Hematopoietic multipotent progenitor cell treated with erythropoietin and hydrocortisone succinate and interleukin-3 and kit ligand, for 4 days (in vitro differentiated cells): ENCODE results near the gene PCYT2.

ENCODE experiments used
- DNase-seq: peaks from one replicate; pipeline ENCODE4 v3.0.0-alpha.2; 2015

PCYT2 gene

GRCh38 chr17:81942167-81942553 is 31.0 kb upstream of the PCYT2 start:
- DNase-seq, result no peak

DNA sequence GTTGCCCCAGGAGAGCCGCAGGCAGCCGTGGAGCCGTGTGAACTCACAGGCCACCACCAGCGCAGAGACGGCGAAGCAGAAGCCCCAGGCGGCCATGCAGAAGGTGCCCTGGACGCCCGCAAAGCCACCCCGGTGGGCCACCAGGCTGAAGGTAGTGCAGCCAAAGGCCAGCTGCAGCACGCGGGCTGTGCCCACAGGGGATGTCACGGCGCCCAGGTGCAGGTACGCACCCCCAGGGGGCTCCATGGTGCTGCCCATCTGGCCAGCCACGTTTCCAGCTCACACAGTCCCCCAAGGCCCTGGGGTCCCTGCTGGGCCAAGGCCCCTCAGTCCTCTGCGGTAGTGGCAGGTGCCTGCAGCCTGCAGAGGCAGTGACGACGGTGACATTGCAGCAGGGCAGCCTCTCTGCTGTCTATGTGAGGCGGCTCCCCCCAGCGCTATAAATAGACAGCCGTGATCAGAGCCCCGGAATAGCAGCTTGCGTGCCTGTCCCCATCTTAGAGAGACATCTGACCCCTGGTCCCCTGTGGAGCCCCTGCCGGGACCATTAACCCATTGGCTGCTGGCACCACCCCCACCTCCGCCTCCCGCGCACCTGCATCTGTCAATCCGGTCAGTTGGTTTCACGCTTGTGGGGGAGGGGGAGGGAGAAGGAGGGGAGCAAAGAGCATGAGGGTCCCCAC is 30.4 kb upstream of the PCYT2 start:
- DNase-seq, result peak; percentile 40

DNA sequence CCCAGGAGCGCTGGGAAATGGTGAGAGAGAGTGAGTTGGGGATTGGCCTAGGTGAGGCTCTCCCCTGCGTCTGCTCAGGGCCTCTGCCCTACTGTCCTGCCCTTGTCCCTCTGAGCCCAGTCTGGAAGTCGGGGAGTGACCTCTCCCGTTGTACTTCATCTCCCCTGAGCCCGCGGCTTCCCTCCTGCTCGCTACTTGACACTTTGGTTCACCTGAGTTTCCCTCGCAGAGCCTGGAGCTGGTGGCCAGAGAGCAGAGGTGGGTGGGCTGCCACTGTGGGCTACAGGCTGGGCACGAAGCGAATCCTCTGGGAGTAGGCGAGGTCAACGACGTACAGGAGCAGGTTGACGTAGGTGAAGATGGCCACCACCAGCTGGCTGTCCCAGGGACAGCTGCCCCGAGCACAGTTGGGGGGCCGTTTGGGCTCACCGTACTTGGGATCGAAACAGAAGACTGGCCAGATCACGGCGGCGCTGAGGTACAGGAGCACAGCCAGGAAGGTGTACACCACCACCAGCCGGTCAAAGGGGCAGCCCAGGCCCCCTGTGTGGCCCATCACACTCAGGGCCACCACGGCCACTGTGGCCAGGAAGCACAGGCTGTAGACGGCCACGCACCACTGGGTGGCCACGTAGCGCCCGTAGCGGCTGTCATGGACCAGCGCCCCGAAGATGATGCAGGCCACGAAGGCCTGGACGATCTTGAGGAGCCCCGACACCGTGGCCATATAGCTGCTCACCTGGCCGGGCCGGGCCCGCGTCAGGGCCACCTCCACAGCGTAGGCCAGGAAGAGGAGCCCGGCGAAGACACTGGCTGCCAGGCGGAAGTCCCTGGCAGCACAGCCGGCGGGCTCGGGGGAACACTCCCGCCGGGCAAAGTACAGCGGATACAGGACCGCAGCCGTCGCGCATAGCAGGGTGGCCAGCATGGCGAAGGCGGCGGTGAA is 29.6 kb upstream of the PCYT2 start:
- DNase-seq, result no peak

- no peak for DNase-seq
Measured at GRCh38 chr17:81939881-81940385, 28.7 kb upstream of the PCYT2 start.

GRCh38 chr17:81939218-81939617 is 28.0 kb upstream of the PCYT2 start:
- DNase-seq, result no peak

DNA sequence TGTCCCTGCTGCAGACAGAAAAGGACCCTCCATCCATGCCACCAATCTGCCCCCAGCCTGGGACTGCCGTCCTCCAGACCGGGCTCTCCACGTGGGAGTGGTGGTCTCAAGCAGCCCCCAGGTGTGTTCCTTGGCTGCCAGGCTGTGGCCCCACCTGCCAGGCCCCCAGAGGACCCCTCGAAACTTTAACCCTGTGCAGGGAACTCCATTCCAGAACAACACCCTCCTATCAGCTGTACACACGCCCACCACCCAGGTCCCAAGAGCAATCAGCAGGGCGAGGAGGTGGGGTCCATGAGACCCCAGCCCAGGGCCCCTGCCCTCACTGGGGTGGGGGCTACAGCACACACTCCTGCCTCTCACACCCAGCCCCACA is 24.5 kb upstream of the PCYT2 start:
- no peak for DNase-seq

GRCh38 chr17:81934850-81935708 is 23.9 kb upstream of the PCYT2 start:
- DNase-seq, result no peak

DNA sequence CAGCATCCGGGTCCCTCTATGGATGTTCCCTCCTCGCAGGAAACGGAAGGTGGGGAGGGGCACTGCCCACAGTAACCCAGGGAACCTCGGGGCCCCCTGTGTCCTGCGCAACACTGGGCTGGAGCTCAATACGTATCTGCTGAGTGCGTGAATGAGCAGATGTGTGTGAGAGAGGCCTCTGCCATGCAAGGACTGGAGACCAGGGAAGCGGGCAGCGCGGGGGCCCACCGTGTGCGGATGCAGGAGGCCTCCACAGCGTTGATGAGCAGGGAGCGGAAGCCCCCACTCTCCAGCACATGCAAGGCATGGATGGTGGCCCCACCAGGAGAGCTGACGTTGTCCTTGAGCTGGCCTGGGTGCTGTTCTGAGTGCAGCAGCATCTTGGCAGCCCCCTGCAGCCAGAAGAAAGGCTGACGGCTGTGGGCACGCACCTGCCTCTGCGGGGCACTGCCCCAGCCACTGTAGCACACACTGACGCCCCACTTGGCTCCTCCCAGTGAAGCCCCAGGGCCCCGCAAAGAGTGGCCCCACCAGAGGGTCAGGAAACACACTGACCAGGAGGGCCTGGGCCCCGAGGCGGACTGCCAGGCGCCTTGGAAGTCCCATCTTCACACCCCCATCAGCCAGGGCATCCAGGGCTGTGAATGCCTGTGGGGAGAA is 23.0 kb upstream of the PCYT2 start:
- no peak for DNase-seq

GRCh38 chr17:81933178-81933699 is 22.0 kb upstream of the PCYT2 start:
- DNase-seq, result no peak

GRCh38 chr17:81932333-81932983 is 21.3 kb upstream of the PCYT2 start:
- DNase-seq, result peak; percentile 73

DNA sequence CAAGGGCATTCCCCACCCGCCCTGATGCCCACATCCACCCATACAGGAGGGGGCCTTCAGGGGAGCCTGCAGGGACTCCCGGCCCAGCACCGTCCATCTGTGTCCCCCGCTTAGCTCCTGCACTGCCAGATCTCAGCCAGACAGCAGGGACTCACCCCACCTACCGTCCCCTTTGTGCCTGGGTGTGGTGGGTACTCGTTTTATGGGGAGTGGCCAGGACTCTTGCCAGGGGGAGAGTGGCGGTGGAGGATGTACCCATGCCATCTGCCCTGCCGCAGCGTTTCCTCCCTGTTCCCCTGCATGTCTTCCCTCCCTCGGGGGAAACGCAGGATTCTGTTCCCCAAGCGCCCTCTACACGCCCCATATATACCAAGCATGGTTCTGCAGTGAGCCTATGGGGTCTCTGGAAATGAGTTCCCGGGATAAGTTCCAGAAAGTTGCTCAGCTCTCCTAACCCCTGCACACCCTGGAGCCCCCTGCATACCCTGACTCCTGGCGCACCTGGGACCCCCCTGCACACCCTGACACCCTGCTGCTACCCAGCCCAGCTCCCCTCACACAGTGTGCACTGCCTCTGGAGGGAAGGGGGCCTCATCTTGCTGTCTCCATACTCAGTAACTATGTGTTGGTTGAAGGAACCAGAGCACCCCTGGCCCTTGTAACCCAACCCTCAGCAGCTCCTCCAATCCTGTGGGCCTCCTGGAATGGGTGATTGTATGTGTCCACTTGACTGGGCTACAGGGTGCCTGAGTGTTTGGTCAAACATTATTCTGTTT is 20.5 kb upstream of the PCYT2 start:
- peak; percentile 68 for DNase-seq

DNA sequence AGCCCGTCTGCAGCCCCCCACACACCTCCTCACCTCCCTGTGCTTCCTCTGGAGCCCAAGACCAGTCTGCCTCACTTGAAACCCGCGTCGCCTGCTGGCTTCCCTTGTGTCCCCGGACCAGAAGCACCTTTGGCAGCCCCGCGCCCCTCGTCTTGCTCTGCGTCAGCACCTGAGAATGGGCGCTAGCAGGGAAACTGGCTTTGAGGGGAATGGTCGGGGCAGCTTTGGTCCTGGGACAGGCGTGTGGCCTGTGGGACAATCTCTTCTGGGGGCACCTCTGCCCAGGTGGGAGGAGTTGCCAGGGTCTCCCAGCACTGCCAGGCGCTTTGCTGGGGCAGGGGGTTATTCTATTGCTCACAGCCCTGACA is 20.0 kb upstream of the PCYT2 start:
- DNase-seq, result no peak

DNA sequence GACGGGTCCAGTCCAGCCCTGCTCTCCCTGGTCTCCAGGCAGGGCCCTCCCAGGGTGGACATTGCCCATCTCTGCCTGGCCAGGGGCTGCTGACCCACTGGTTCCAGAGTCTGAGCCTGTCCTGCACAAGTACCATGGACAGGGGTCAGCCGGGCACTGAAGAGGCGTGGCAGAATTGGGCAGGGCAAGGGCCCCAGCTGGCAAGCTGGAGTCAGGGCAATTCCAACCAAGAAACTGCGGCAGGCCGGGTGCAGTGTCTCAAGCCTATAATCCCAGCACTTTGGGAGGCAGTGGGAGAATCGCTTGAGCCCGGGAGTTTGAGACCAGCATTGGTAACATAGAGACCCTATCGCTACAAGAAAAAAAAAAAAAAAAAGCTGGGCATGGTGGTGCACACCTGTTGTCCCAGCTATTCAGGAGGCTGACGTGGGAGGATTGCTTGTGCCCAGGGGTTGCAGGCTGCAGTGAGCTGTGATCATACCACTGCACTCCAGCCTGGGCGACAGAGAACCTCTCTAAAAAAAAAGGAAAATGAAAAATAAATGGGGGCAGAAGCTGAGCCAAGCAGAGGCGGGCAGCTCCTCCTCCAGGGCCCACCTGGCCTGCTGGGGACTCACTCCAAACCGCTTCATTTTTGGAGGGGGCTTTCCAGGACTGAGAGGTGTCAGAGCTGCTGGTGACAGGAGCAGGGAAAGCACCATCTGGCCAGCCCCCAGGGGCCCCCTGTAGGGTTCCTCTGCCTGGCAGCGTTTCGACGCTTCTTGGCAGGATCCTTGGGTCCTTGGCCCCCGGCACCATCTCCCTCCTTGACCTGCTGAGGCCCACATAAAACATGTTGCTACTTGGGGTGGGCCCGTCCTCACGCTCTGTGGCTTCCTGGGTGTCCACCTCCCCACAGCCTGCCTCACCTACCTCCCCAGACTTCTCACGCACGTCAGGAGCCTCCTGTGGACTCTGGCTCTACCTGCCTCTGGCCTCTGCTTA is 19.2 kb upstream of the PCYT2 start:
- DNase-seq, result no peak

DNA sequence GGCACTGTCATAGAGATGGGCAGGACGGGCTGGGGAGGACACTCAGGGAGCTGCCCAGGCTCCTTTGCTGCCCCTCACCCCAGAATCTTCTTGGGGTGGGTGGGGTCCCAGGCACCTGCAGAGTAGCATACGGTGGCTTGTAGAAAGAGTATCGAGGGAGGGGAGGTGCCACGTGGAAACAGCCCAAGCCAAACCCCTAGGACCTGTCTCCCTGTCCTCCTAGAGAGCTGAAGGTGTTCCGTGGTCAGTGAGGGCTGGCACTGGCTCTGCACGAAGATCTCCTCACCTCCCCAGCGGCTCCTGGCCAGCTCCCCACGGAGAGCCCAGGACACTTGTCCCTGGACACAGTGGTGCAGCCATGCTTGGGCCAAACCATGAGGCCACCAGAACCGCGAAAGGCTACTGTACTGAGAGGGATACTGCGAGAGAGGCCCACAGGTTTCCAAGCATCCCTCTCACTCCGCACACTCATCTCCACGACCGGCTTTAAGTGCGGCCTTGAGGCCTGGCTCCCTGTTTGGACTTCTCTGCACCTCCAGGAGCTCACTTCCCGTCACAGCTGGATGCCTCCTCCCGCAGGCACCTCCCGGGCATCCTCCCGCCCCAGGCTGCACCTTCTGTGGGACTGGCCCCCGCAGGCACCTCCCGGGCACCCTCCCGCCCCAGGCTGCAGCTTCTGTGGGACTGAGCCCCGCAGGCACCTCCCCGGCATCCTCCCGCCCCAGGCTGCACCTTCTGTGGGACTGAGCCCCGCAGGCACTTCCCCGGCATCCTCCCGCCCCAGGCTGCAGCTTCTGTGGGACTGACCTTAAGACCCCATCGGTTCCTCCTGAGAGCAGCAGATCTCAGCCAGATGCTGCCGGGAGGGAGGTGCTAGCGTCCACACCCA is 18.3 kb upstream of the PCYT2 start:
- no peak for DNase-seq

GRCh38 chr17:81928544-81929252 is 17.5 kb upstream of the PCYT2 start:
- peak; percentile 38 for DNase-seq

GRCh38 chr17:81927653-81928543 is 16.7 kb upstream of the PCYT2 start, which contains the start of gene MAFG:
TSS of gene MAFG (minus strand) at chr17:81927735. CDS start at chr17:81923185, 4,550 bp downstream.
- DNase-seq, result peak; percentile 98
